Measurements from ENCODE around the gene SLC46A1.
"Not testable (repeated sequence)": the region's sequence is repeated elsewhere in the genome, so short reads cannot be mapped to it uniquely, and the experiment has no call there.

DNA sequence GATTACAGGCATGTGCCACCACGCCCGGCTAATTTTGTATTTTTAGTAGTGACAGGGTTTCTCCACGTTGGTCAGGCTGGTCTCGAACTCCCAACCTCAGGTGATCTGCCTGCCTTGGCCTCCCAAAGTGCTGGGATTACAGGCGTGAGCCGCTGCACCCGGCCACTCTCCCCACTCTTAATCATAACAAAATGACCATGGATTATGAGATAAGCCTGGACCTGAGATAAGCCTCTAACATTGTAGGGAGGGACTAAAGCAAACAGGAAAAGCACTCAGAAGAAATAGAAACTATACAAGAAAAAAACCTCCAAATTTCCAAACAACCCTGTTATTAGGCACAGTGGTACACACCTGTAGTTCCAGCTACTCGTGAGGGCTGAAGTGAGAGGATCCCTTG lies 28.3 kb upstream of the SLC46A1 start:
- TF ChIP-seq POLR2AphosphoS5, POLR2A (IDR thresholded peaks at IDR 0.05; ENCODE audit: low read depth, low read length): not testable (repeated sequence)

All from GM12892 (cell line).